ENCODE data around the gene TUBB2B.

Gene TUBB2B

DNA sequence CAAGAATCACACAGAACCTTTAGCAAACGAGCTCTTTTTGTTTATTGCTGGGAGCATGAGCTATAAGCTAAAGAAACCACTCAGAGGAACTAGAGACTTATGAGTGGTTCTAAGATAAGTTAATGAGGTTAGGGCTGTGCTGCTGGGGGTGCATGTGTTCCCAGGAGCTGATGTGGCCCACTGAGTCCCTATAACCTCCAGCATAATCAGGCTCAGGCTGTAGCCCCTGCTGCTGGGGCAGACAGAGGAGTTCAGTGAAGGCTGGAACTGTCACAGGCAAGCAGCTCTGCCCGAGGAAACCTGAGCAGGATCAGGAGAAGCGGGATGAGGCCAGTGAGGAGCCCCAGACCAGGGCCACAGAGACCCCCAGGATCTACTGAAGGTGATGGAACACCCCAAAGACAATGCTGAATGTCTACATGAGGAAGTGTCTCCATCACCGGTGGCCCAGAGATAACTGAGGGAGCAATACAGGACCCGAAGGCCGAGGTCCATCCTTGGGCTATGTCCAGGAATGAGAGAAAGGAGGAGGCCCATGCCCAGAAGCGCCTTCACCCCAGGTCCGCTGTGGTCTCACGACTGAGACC is 17.3 kb downstream of the TUBB2B start:
- TF ChIP-seq SIN3A (IDR thresholded peaks at IDR 0.05; ENCODE audit: borderline replicate concordance, insufficient read depth, low read length) (no peak), FOXP2 (optimal IDR thresholded peaks at IDR 0.05; ENCODE audit: borderline replicate concordance, extremely low read depth, extremely low read length, insufficient read depth) (no peak), POLR2AphosphoS5 (IDR thresholded peaks at IDR 0.05; ENCODE audit: low read depth, low read length) (no peak), REST (IDR thresholded peaks at IDR 0.05; ENCODE audit: insufficient read depth in 1 of 2, low read depth in 2 of 2, low read length in 2 of 2) (no peak), TAF1 (IDR thresholded peaks at IDR 0.05; ENCODE audit: borderline replicate concordance, insufficient read depth, low read length) (no peak)

GRCh38 chr6:3209114-3210023 is 18.1 kb downstream of the TUBB2B start:
- TF ChIP-seq REST (IDR thresholded peaks at IDR 0.05; ENCODE audit: insufficient read depth in 1 of 2, low read depth in 2 of 2, low read length in 2 of 2) (0 out of 4 replicates have a peak, but pooled peaks of 1 of the 2 experiments have one; percentile 26), FOXP2 (optimal IDR thresholded peaks at IDR 0.05; ENCODE audit: borderline replicate concordance, extremely low read depth, extremely low read length, insufficient read depth) (peak; percentile 29), TAF1 (IDR thresholded peaks at IDR 0.05; ENCODE audit: borderline replicate concordance, insufficient read depth, low read length) (no peak), SIN3A (IDR thresholded peaks at IDR 0.05; ENCODE audit: borderline replicate concordance, insufficient read depth, low read length) (no peak), POLR2AphosphoS5 (IDR thresholded peaks at IDR 0.05; ENCODE audit: low read depth, low read length) (peak; percentile 47; the same call in 1 of the 2 replicates)

- no peak for TF ChIP-seq TAF1 (IDR thresholded peaks at IDR 0.05; ENCODE audit: borderline replicate concordance, insufficient read depth, low read length)
- TF ChIP-seq FOXP2 (optimal IDR thresholded peaks at IDR 0.05; ENCODE audit: borderline replicate concordance, extremely low read depth, extremely low read length, insufficient read depth), result no peak
- TF ChIP-seq POLR2AphosphoS5 (IDR thresholded peaks at IDR 0.05; ENCODE audit: low read depth, low read length), result no peak
- no peak for TF ChIP-seq REST (IDR thresholded peaks at IDR 0.05; ENCODE audit: insufficient read depth in 1 of 2, low read depth in 2 of 2, low read length in 2 of 2)
- no peak for TF ChIP-seq SIN3A (IDR thresholded peaks at IDR 0.05; ENCODE audit: borderline replicate concordance, insufficient read depth, low read length)
These were observed 18.7 kb downstream of the TUBB2B start for GRCh38 chr6:3208775-3209113.

GRCh38 chr6:3208098-3208774 is 19.2 kb downstream of the TUBB2B start:
- TF ChIP-seq REST (IDR thresholded peaks at IDR 0.05; ENCODE audit: insufficient read depth in 1 of 2, low read depth in 2 of 2, low read length in 2 of 2) (no peak), SIN3A (IDR thresholded peaks at IDR 0.05; ENCODE audit: borderline replicate concordance, insufficient read depth, low read length) (no peak), TAF1 (IDR thresholded peaks at IDR 0.05; ENCODE audit: borderline replicate concordance, insufficient read depth, low read length) (no peak), POLR2AphosphoS5 (IDR thresholded peaks at IDR 0.05; ENCODE audit: low read depth, low read length) (no peak), FOXP2 (optimal IDR thresholded peaks at IDR 0.05; ENCODE audit: borderline replicate concordance, extremely low read depth, extremely low read length, insufficient read depth) (no peak)
